CD14-positive monocyte (primary cell): ENCODE measurements around the gene ANXA10. TPM values are rescaled to one million over a fixed set of nuclear protein-coding genes. Genes with fewer than 3 reads are reported as not detected.

Experiments
- DNase-seq, 3 donors: peaks; one replicate each; pipeline ENCODE4 v3.0.0-alpha.2; 2011 to 2022
- H2AFZ ChIP-seq: 2 replicates; pipeline ENCODE4 v1.6.0; 2012; ENCODE audit warnings: mild to moderate bottlenecking, low read depth, low read length, inconsistent platforms; ENCODE audit not compliant: insufficient read depth, poor library complexity, severe bottlenecking
- H3K27ac ChIP-seq, 2 donors: 1 replicate in 1 of 2; 2 replicates in 1 of 2; pipeline ENCODE4 v1.5.1; 2012 to 2013; ENCODE audit warnings: low read length in 2 of 2, control low read depth in 1 of 2, inconsistent platforms in 1 of 2, low read depth in 1 of 2, mild to moderate bottlenecking in 1 of 2
- H3K27me3 ChIP-seq, 2 donors: one replicate each; pipeline versions ENCODE4 v1.6.0 to v1.6.1; 2011 to 2013; ENCODE audit warnings: low read length in 2 of 2; ENCODE audit not compliant: control insufficient read depth in 2 of 2, insufficient read depth in 2 of 2
- H3K36me3 ChIP-seq, 2 donors: replicated peaks in 1 of 2; 1 replicate in 1 of 2; 2 replicates in 1 of 2; pipeline versions ENCODE4 v1.5.1 to v1.6.1; 2012 to 2013; ENCODE audit warnings: low read length in 2 of 2, control low read depth in 1 of 2, inconsistent platforms in 1 of 2, mild to moderate bottlenecking in 1 of 2; ENCODE audit not compliant: insufficient read depth in 2 of 2, control insufficient read depth in 1 of 2
- H3K4me1 ChIP-seq, 2 donors: 1 replicate in 1 of 2; 2 replicates in 1 of 2; pipeline versions ENCODE4 v1.5.1 to v1.6.1; 2012 to 2013; ENCODE audit warnings: low read length in 2 of 2, control low read depth in 1 of 2, inconsistent platforms in 1 of 2, mild to moderate bottlenecking in 1 of 2, moderate library complexity in 1 of 2; ENCODE audit not compliant: insufficient read depth in 2 of 2, control insufficient read depth in 1 of 2
- H3K4me2 ChIP-seq: replicated peaks from 2 replicates; pipeline ENCODE3; 2012; ENCODE audit warnings: low read length, moderate library complexity, mild to moderate bottlenecking; ENCODE audit not compliant: poor library complexity, severe bottlenecking; ENCODE audit errors: extremely low read depth
- H3K4me3 ChIP-seq, 3 experiments: fragments of 200-600 bp in 1 of 3; sonication (generic) in 1 of 3; replicated peaks in 1 of 3; 1 replicate in 2 of 3; 2 replicates in 1 of 3; pipeline ENCODE4 v1.5.1; 2011 to 2013; ENCODE audit warnings: low read length in 3 of 3, mild to moderate bottlenecking in 3 of 3, control low read depth in 2 of 3, low read depth in 2 of 3, inconsistent platforms in 1 of 3, moderate library complexity in 1 of 3
- H3K79me2 ChIP-seq: 2 replicates; pipeline ENCODE4 v1.6.0; 2012; ENCODE audit warnings: mild to moderate bottlenecking, control low read depth, inconsistent platforms, low read length, moderate library complexity; ENCODE audit not compliant: insufficient read depth
- H3K9ac ChIP-seq: 2 replicates; pipeline ENCODE4 v1.6.0; 2017; ENCODE audit warnings: low read length, mild to moderate bottlenecking; ENCODE audit not compliant: insufficient read depth, poor library complexity, severe bottlenecking
- H3K9me3 ChIP-seq, 2 donors: replicated peaks in 1 of 2; 1 replicate in 1 of 2; 2 replicates in 1 of 2; pipeline versions ENCODE4 v1.5.1 to v1.6.1; 2012 to 2013; ENCODE audit warnings: low read length in 2 of 2, control low read depth in 1 of 2; ENCODE audit not compliant: control insufficient read depth in 1 of 2, insufficient read depth in 1 of 2
- H4K20me1 ChIP-seq: 2 replicates; pipeline ENCODE4 v1.6.0; 2012; ENCODE audit warnings: mild to moderate bottlenecking, low read length, control low read depth, moderate library complexity; ENCODE audit not compliant: insufficient read depth
- H3K27ac Mint-ChIP-seq, 7 donors: one replicate each; pipeline ENCODE4 v1.8.0; 2020; ENCODE audit warnings: mild to moderate bottlenecking in 7 of 7, mixed read lengths in 7 of 7, moderate library complexity in 6 of 7, inconsistent platforms in 2 of 7
- H3K27me3 Mint-ChIP-seq, 3 donors: one replicate each; pipeline ENCODE4 v1.8.0; 2021 to 2022; ENCODE audit warnings: low read depth in 3 of 3, mild to moderate bottlenecking in 3 of 3, mixed read lengths in 3 of 3, moderate library complexity in 3 of 3, inconsistent platforms in 1 of 3
- H3K36me3 Mint-ChIP-seq, 2 donors: one replicate each; pipeline ENCODE4 v1.8.0; 2020; ENCODE audit warnings: mixed read lengths in 2 of 2, inconsistent platforms in 1 of 2, mild to moderate bottlenecking in 1 of 2
- H3K4me1 Mint-ChIP-seq: one replicate; pipeline ENCODE4 v1.8.0; 2020; ENCODE audit warnings: mild to moderate bottlenecking, mixed read lengths
- H3K4me3 Mint-ChIP-seq, 2 donors: one replicate each; pipeline ENCODE4 v1.8.0; 2020; ENCODE audit warnings: mild to moderate bottlenecking in 2 of 2, mixed read lengths in 2 of 2, moderate library complexity in 1 of 2
- H3K9me3 Mint-ChIP-seq, 7 donors: one replicate each; pipeline ENCODE4 v1.8.0; 2020 to 2022; ENCODE audit warnings: mixed read lengths in 7 of 7, mild to moderate bottlenecking in 6 of 7, moderate library complexity in 6 of 7, inconsistent platforms in 2 of 7
- CTCF ChIP-seq: fragments of 200-600 bp; IDR thresholded peaks from one replicate; pipeline ENCODE4 v1.8.0; 2022; ENCODE audit warnings: antibody characterized with exemption, mild to moderate bottlenecking
- WGBS: methylation state at CpG from one replicate; pipeline ENCODE4 v1.1.5; 2013; ENCODE audit warnings: missing lambda C conversion rate; ENCODE audit not compliant: insufficient coverage; 5-methylcytosine and 5-hydroxymethylcytosine counted together
- intact Hi-C, 2 donors: fragments of 100-400 bp; cut with micrococcal nuclease; formaldehyde crosslinking; loops; one replicate each; pipeline versions ENCODE4 v1.15.0 to v1.15.1; 2023
- polyA plus RNA-seq, 3 donors: library from polyadenylated mRNA; depleted of rRNA in 1 of 3; unstranded in 2 of 3; stranded (reverse) in 1 of 3; fragments of 300-500 nt in 2 of 3; fragments of >200 nt in 1 of 3; fragmentation: Illumina TruSeq in 2 of 3; gene quantifications; 1 replicate in 2 of 3; 2 replicates in 1 of 3; pipeline ENCODE4 v1.2.3, GENCODE V29; 2012 to 2021

The ANXA10 gene
- polyA plus RNA-seq, 3 donors: not detected

GRCh38 chr4:168071304-168071703 is 21.0 kb upstream of the ANXA10 start:
- no peaks in the 10 kb centered on the region for H3K36me3 Mint-ChIP-seq
- no peak overlapping the region for H3K4me2 ChIP-seq
- no peak overlapping the region for H3K27ac ChIP-seq
- no peak overlapping the region for H3K27ac Mint-ChIP-seq
- TF ChIP-seq CTCF: no peak
- H3K4me3 Mint-ChIP-seq: no peak overlapping the region
- intact Hi-C loops: loop anchor here in 1 of 2 donors (10.0 kb wide), 1 partner anchor 1047 kb away; no protein-coding TSS in a partner anchor
- no peaks in the 10 kb centered on the region for H3K9me3 ChIP-seq
- H3K9me3 Mint-ChIP-seq: peaks cover 0 to 3% (median 2%) of the 10 kb centered on the region in 7 donors
- no peaks in the 10 kb centered on the region for H3K27me3 Mint-ChIP-seq
- H3K27me3 ChIP-seq: no peaks in the 10 kb centered on the region
- whole genome bisulfite sequencing: 100% methylated on average over 1 of the region's 2 CpGs
- no peak overlapping the region for H2AFZ ChIP-seq
- no peaks in the 10 kb centered on the region for H3K4me1 Mint-ChIP-seq
- no peaks in the 10 kb centered on the region for H3K4me1 ChIP-seq
- no peaks in the 10 kb centered on the region for H4K20me1 ChIP-seq
- H3K36me3 ChIP-seq: no peaks in the 10 kb centered on the region
- DNase-seq: no peak
- H3K9ac ChIP-seq: no peak overlapping the region
- no peaks in the 10 kb centered on the region for H3K79me2 ChIP-seq
- no peak overlapping the region for H3K4me3 ChIP-seq

DNA sequence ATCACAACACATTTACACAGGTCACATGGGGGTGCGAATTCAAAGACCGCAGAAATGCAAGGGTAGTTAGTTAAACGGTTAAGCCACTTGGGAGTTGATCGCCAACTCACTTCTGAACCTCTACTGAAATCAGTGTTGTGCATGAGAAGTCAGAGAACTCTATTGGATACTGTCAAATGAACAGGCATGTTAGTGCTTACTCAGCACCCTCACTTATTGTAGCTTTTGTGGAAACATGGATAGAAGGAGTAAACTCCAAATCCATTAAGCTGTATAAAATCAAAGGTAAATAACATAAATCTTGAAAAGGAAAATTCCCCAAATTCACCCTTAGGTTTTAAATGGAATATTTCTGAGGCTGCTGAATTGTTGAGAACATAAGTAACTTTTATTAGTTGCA is 17.5 kb upstream of the ANXA10 start:
- intact Hi-C loops: loop anchor here (5.0 to 10.0 kb wide), 2 partner anchors 1050 to 1053 kb away; no protein-coding TSS in a partner anchor
- Histone ChIP-seq H3K79me2 (no peaks in the 10 kb centered on the region), H2AFZ (no peak overlapping the region), H3K27ac (no peak overlapping the region), H3K27me3 (no peaks in the 10 kb centered on the region), H3K9ac (no peak overlapping the region), H3K36me3 (no peaks in the 10 kb centered on the region), H4K20me1 (no peaks in the 10 kb centered on the region), H3K4me1 (no peaks in the 10 kb centered on the region), H3K4me3 (no peak overlapping the region), H3K9me3 (no peaks in the 10 kb centered on the region), H3K4me2 (no peak overlapping the region)
- no peak for TF ChIP-seq CTCF
- Mint-ChIP-seq H3K27ac (no peak overlapping the region), H3K9me3 (no peaks in the 10 kb centered on the region), H3K27me3 (no peaks in the 10 kb centered on the region), H3K4me3 (no peak overlapping the region), H3K4me1 (no peaks in the 10 kb centered on the region), H3K36me3 (no peaks in the 10 kb centered on the region)
- no peak for DNase-seq
- WGBS: no CpG with 5 or more reads among the region's 4 CpGs
